HG02938 (cell line): ENCODE measurements around the gene TNNT2.

Experiments used
- ATAC-seq: cut with Tn5 transposase; IDR thresholded peaks from one replicate; pipeline ENCODE4 v1.9.1; 2021; ENCODE audit warnings: mild to moderate bottlenecking, moderate library complexity; ENCODE audit not compliant: unreplicated experiment

The TNNT2 gene

GRCh38 chr1:201336711-201337450 is 40.6 kb downstream of the TNNT2 start:
- no peak for ATAC-seq

GRCh38 chr1:201335901-201336300 is 41.6 kb downstream of the TNNT2 start:
- ATAC-seq: no peak

GRCh38 chr1:201335174-201335870 is 42.2 kb downstream of the TNNT2 start:
- ATAC-seq: no peak

DNA sequence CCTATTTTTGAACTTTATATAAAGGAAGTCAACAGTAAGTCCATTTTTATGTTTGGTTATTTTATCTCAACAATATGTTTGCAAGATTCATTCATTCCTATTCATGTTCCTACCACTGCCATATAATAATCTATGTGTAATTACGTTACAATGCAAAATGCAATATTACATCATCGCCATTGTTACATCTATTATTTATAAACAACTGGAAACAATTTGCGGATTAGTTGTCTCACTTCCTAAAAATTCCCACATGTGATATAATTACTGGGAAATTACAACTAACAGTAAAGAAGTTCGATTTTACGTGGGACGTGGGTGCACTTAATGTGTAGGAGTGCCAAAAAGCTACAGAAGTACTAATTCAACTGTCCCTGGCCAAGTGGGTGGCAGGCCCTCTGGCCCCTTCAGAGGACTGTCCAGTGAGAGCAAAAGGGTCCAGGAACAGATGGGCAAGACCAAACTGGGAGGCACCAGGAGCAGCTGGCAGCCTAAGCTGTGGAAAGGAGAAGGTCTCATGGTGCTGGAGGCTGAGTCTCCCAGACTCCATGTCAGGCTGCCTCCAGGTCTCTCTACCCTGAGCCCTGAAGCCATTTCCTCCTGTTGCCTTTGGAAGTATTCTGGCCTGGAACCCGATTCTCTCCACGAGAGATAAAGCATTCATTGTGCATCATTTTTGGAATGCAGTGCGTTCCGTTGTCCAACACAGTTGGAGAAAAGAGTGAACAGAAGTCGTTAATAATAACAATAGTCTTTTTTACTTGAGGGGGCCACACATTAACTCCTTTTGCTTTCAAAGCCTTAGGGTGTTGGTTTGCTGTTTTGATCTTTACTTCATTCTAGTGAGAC is 42.9 kb downstream of the TNNT2 start:
- no peak for ATAC-seq

- no peak for ATAC-seq
These were observed 44.7 kb downstream of the TNNT2 start for GRCh38 chr1:201332616-201333335.

- ATAC-seq: no peak
These were observed 45.5 kb downstream of the TNNT2 start for GRCh38 chr1:201332021-201332420.

DNA sequence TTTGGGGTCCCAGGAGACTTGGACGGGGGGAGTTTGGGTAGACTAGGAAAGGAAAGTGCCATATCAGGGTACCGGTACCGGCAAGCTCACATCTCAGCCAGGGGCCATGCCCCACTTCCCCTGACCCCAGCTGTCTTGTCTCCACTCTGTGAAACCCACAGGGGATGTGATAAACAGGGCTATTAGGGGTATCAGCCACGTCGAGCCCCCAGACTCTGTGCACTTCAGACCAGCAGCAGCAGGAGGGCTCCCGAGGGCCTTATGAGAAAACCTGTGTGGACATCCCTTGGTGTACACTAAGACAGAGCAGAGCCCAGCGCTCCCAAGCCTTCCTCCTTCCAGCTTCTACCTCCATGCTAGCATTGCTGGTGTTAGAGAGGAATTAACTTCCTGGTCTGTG is 46.3 kb downstream of the TNNT2 start:
- no peak for ATAC-seq

DNA sequence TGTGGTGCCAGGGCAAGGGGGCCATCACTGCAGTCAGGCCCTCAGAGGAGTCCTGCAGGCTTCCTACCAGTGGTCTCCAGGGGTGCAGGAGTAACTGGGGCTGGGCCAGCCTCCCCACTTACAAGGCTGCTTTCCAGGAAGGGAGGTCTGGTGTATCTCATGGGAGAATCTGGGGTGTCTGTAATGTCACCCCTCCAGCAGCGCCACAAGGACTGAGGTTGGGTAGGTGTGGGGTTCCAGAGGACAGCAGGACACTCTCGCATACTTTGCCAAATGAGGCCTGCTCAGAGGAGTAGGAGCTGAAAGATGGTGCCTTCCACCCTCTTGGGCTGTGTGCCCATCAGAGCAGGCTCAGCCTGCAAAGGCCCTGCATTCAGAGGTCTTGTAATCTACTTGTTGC is 46.9 kb downstream of the TNNT2 start:
- ATAC-seq: no peak

GRCh38 chr1:201329801-201330200 is 47.7 kb downstream of the TNNT2 start:
- ATAC-seq: no peak

DNA sequence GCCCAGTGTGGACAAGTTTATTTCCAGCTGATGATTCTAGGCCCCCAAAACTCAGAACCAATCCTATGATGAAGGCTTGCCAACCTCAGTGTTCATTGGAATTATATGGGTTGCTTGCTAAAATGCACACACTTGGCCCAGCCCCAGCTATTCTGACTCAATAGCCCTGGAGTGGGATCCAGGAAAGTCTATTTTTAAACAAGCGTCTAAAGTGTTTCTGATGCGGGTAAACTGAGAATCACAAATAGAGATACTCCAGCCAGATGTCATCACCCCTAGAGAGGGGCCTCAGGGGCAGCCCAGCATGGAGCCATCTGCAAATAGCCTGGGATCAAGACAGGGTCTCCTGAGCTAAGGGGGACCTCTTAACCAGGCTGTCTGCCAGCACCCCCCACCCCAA is 48.2 kb downstream of the TNNT2 start:
- no peak for ATAC-seq

DNA sequence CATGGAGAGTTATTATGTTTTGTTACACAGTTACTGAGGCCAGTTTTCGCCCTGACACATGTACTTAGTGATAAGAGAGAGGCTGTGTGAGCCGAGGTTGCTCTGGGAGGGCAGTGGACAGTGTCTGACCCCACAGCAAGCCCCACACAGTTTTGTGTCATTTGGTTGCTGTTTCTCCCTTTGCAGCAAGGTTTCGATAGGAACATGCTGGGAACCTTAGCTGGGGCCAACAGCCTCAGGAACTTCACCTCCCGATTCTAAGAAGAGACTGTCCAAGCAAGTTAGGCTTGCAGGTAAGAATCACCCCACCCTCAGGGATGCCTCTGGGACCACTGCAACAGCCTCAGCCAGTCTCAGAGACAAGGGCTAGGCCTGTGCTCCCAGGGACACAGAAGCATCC is 48.9 kb downstream of the TNNT2 start:
- ATAC-seq: no peak

GRCh38 chr1:201327687-201328240 is 49.7 kb downstream of the TNNT2 start:
- no peak for ATAC-seq

GRCh38 chr1:201326710-201327109 is 50.8 kb downstream of the TNNT2 start:
- no peak for ATAC-seq

DNA sequence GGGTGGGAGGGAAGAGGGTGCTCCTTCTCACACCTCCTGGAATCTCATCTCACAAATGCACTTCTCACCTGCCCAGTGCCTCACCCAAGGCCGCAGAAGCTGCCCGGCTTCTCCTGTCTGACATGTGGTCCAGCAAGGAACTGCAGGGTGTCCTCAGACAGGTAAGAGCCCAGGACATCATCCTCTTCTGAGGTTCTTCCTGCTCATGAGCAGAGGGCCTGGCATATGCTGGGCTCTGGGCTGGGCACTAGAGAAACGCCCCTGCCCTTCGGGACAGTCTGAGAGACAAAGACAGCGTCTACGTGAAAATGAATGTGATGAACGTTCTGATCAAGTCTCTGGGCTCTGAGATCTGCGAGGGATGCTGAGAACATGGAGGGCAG is 51.8 kb downstream of the TNNT2 start:
- no peak for ATAC-seq

DNA sequence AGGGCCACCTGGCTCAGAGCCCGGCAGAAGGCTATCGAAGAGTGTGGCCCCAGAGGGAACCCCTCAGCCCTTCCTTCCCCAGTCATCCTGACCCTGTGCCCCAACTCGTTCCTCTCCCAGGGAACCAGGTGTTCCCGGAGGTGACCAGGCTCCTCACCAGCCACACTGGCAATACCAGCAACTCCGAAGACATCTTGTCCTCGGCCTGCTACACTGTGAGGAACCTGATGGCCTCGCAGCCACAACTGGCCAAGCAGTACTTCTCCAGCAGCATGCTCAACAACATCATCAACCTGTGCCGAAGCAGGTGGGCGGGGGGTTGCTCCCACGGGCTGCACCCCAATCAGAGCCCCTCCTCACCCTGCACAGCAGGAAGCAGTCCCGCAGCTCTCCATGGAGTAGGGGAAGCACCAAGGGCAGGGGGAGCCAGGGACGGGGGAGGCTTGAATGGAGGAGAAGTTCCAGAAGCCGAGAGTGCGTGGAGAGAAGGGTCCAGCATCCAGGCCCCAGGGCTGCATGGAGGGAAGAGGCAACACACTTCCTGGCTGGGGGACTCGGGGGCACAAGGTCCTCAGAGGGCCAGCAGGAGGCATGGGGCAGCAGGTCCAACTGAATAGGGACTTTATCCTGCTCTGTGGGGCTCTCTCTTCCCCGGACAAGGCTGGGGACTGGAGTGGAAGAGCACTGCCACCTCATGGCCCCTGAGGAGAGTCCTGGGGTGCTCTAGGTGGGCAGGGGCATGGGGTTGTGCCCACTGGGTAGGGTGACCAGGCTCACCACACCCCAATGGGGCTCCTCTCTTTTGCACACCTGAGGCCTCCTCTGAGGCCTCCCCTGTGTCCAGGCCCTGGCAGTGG is 52.4 kb downstream of the TNNT2 start:
- ATAC-seq: no peak

- no peak for ATAC-seq
These were observed 53.2 kb downstream of the TNNT2 start for GRCh38 chr1:201324306-201324705.

- ATAC-seq: no peak
These were observed 54.6 kb downstream of the TNNT2 start for GRCh38 chr1:201322653-201323510.

- ATAC-seq: no peak
These were observed 55.6 kb downstream of the TNNT2 start for GRCh38 chr1:201321826-201322390.
